Measurements from ENCODE around the gene MRPS15.
"Not testable (repeated sequence)": the region's sequence is repeated elsewhere in the genome, so short reads cannot be mapped to it uniquely, and the experiment has no call there.

Gene MRPS15

GRCh38 chr1:36463803-36464604, at the start of gene MRPS15:
MRPS15 (minus strand) TSS chr1:36464384; CDS start chr1:36464275, 109 bp downstream.
- no peak for TF ChIP-seq CTCF (IDR thresholded peaks at IDR 0.05; ENCODE audit: low read length, missing control alignments)
- DNase-seq (ENCODE audit: low read depth): peak; percentile 97
- H3K4me3 ChIP-seq (replicated peaks; ENCODE audit: low read depth, low read length): peak within 1 kb of the TSS; percentile 83

- no peak for TF ChIP-seq CTCF (IDR thresholded peaks at IDR 0.05; ENCODE audit: low read length, missing control alignments)
- DNase-seq (ENCODE audit: low read depth): no peak
- no peak overlapping the region for H3K4me3 ChIP-seq (replicated peaks; ENCODE audit: low read depth, low read length)
Measured at GRCh38 chr1:36512842-36513241, 48.7 kb upstream of the MRPS15 start.

- no peak overlapping the region for H3K4me3 ChIP-seq (replicated peaks; ENCODE audit: low read depth, low read length)
- TF ChIP-seq CTCF (IDR thresholded peaks at IDR 0.05; ENCODE audit: low read length, missing control alignments): no peak
- no peak for DNase-seq (ENCODE audit: low read depth)
Measured at GRCh38 chr1:36511804-36512798, 47.9 kb upstream of the MRPS15 start.

GRCh38 chr1:36511220-36511619, 47.0 kb upstream of the MRPS15 start:
- H3K4me3 ChIP-seq (replicated peaks; ENCODE audit: low read depth, low read length); DNase-seq (ENCODE audit: low read depth): not testable (repeated sequence)

- H3K4me3 ChIP-seq (replicated peaks; ENCODE audit: low read depth, low read length): no peak overlapping the region
- TF ChIP-seq CTCF (IDR thresholded peaks at IDR 0.05; ENCODE audit: low read length, missing control alignments): no peak
- no peak for DNase-seq (ENCODE audit: low read depth)
Measured at GRCh38 chr1:36510418-36510817, 46.2 kb upstream of the MRPS15 start.

GRCh38 chr1:36508257-36508656, 44.1 kb upstream of the MRPS15 start:
- no peak overlapping the region for H3K4me3 ChIP-seq (replicated peaks; ENCODE audit: low read depth, low read length)
- DNase-seq (ENCODE audit: low read depth): no peak
- TF ChIP-seq CTCF (IDR thresholded peaks at IDR 0.05; ENCODE audit: low read length, missing control alignments): no peak

GRCh38 chr1:36506276-36506920, 42.2 kb upstream of the MRPS15 start:
- no peak for DNase-seq (ENCODE audit: low read depth)
- no peak for TF ChIP-seq CTCF (IDR thresholded peaks at IDR 0.05; ENCODE audit: low read length, missing control alignments)
- H3K4me3 ChIP-seq (replicated peaks; ENCODE audit: low read depth, low read length): no peak overlapping the region

Measured in fibroblast of pulmonary artery (primary cell).